ENCODE data around the gene SLC9A5. TPM values are rescaled to one million over a fixed set of nuclear protein-coding genes. Genes with fewer than 3 reads are reported as not detected.

SLC9A5 gene
- total RNA-seq, 1 donor: 0.63 TPM

GRCh38 chr16:67208154-67208896, 40.5 kb upstream of the SLC9A5 start:
- Histone ChIP-seq H3K27me3 (ENCODE audit: insufficient read depth, low read length) (no peaks in the 10 kb centered on the region), H3K4me3 (ENCODE audit: low read length) (no peak overlapping the region)

GRCh38 chr16:67209565-67209964, 39.2 kb upstream of the SLC9A5 start:
- no peaks in the 10 kb centered on the region for H3K4me1 ChIP-seq (ENCODE audit: insufficient read depth, low read length)
- H3K9me3 ChIP-seq (ENCODE audit: low read depth, low read length): no peaks in the 10 kb centered on the region
- no peak overlapping the region for H3K4me3 ChIP-seq (ENCODE audit: low read length)
- no peaks in the 10 kb centered on the region for H3K27me3 ChIP-seq (ENCODE audit: insufficient read depth, low read length)

More at GRCh38 chr16:67208154-67208896, 40.5 kb upstream of the SLC9A5 start:
- H3K9me3 ChIP-seq (ENCODE audit: low read depth, low read length): no peaks in the 10 kb centered on the region
- no peaks in the 10 kb centered on the region for H3K4me1 ChIP-seq (ENCODE audit: insufficient read depth, low read length)

DNA sequence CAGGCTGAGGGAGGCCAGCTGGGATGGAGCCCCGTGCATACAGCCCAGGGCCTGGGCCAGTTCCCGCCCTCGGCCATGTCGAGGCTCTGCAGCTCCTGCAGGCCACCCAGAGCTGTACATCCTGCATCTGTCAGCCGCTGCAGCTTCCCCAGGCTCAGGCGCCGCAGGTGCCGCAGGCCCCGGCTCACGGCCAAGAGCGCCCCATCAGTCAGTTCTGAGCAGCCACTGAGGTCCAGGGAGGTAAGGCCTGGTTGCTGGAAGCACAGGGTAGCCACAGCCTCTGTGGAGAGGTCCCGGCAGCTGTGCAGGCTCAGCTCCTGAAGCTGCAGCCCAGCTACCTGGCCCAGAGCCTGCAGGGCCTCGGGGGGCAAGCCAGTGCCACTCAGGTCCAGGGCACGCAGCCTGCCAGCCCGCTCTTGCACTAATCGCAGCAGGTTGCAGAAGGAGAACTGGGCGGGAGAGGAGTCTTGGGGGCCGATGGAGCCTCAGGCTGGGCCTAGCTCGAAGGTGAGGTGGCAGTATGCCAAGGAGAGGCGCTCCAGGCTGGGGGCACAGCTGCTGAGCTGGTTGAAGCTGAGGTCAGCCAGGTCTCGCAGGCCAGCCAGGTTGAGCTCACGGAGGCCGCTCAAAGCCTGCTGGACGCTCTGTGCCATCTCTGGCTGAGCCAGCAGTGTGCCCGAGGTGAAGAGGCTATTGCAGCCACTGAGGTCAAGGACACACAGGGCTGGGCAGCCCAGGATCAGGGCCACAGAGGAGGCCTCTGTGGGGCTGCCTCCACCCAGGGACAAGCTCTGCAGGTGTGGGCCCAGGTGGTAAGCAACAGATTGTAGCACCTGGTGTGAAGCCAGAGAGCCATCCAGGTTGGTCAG, 38.5 kb upstream of the SLC9A5 start:
- Histone ChIP-seq H3K27me3 (ENCODE audit: insufficient read depth, low read length) (no peaks in the 10 kb centered on the region), H3K4me3 (ENCODE audit: low read length) (no peak overlapping the region), H3K9me3 (ENCODE audit: low read depth, low read length) (no peaks in the 10 kb centered on the region)

GRCh38 chr16:67211674-67212073, 37.1 kb upstream of the SLC9A5 start:
- Histone ChIP-seq H3K27me3 (ENCODE audit: insufficient read depth, low read length) (no peaks in the 10 kb centered on the region), H3K4me3 (ENCODE audit: low read length) (no peak overlapping the region), H3K9me3 (ENCODE audit: low read depth, low read length) (no peaks in the 10 kb centered on the region), H3K4me1 (ENCODE audit: insufficient read depth, low read length) (peaks cover 4% of the 10 kb centered on the region)

More for the DNA sequence above, 38.5 kb upstream of the SLC9A5 start:
- H3K4me1 ChIP-seq (ENCODE audit: insufficient read depth, low read length): no peaks in the 10 kb centered on the region

GRCh38 chr16:67212766-67213165, 36.0 kb upstream of the SLC9A5 start:
- Histone ChIP-seq H3K27me3 (ENCODE audit: insufficient read depth, low read length) (no peaks in the 10 kb centered on the region), H3K9me3 (ENCODE audit: low read depth, low read length) (no peaks in the 10 kb centered on the region)

DNA sequence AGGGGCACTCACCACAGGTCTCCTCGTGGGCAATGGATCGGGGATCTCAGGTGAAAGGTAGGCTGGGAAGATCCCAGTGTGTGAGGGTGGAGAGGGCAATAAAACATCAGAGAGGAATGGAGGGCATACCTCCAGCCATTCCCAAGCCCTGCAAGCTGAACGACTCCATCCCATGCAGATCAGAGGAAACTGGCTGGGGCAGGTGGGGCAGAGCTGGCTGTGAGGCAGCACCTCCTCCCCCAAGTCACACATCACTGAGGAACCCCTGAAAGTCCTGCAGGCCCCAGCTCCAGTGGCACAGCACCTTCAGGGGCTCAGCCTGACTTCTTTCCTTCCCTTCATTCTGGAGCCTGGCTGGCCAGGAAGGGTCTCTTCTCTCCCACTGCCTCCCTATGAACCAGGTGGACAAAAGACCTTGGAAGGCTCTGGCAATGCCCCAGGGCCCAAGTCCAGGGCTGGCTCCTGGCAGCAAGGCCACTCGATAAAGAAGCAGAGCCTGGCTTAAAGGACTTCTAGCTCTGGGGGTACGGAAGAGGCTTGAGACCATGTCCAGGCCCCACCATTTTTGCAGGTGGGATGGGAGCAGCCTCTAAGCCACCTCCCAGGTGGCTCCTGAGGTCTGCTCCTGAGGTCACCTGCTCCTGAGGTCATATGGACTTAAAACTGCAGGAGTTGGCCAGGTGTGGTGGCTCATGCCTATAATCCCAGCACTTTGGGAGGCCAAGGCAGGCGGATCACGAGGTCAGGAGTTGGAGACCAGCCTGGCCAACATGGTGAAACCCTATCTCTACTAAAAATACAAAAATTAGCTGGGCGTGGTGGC, 35.4 kb upstream of the SLC9A5 start:
- no peaks in the 10 kb centered on the region for H3K27me3 ChIP-seq (ENCODE audit: insufficient read depth, low read length)
- no peaks in the 10 kb centered on the region for H3K9me3 ChIP-seq (ENCODE audit: low read depth, low read length)
- H3K4me3 ChIP-seq (ENCODE audit: low read length): no peak overlapping the region
- H3K4me1 ChIP-seq (ENCODE audit: insufficient read depth, low read length): peaks cover 18% of the 10 kb centered on the region

More at GRCh38 chr16:67212766-67213165, 36.0 kb upstream of the SLC9A5 start:
- Histone ChIP-seq H3K4me3 (ENCODE audit: low read length) (no peak overlapping the region), H3K4me1 (ENCODE audit: insufficient read depth, low read length) (peaks cover 15% of the 10 kb centered on the region)

DNA sequence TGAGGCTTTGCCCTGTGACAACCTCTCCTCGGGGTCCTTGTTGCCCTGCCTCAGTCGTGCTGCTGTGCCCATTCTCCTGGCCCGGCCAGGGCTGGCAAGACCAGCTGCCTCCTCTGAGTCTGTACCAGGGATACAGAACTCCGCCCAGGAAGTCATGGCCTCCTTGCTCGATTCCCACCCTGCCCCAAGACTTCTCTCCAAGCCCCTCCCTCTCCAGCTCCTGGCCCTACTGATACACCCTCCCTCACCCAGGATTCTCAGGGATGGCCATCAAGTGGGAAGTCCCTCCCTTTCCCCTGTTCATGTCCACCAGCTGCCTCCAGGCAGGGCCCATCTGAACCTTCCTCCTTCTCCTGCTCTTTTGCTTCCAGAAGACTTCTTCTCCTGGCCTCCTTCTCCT, 33.1 kb upstream of the SLC9A5 start:
- peaks cover 18% of the 10 kb centered on the region for H3K4me1 ChIP-seq (ENCODE audit: insufficient read depth, low read length)

GRCh38 chr16:67216612-67217490, 31.9 kb upstream of the SLC9A5 start:
- Histone ChIP-seq H3K4me3 (ENCODE audit: low read length) (no peak overlapping the region), H3K27me3 (ENCODE audit: insufficient read depth, low read length) (no peaks in the 10 kb centered on the region), H3K9me3 (ENCODE audit: low read depth, low read length) (no peaks in the 10 kb centered on the region), H3K4me1 (ENCODE audit: insufficient read depth, low read length) (peaks cover 18% of the 10 kb centered on the region)

More for the DNA sequence above, 33.1 kb upstream of the SLC9A5 start:
- no peaks in the 10 kb centered on the region for H3K27me3 ChIP-seq (ENCODE audit: insufficient read depth, low read length)
- H3K4me3 ChIP-seq (ENCODE audit: low read length): no peak overlapping the region
- H3K9me3 ChIP-seq (ENCODE audit: low read depth, low read length): no peaks in the 10 kb centered on the region

DNA sequence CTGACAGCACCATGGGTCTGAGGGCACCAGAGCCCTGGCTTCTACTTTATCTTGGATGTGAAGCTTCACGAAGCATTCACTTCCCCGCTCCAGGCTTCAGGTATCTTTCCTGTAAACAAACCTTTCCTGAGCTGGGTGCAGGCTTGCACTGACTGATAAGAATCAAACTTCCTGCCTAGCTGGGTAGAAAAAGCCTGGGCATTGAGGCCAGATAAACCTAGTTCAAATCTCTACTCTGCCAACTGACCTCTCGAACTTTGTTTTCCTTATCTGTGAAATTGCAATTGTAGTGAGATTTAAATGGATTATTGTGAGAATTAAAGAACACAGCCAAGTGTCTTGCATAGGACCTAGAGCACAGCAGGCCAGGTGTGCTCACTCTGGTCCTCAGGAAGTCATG, 24.8 kb upstream of the SLC9A5 start:
- peaks cover 27% of the 10 kb centered on the region for H3K4me1 ChIP-seq (ENCODE audit: insufficient read depth, low read length)
- no peaks in the 10 kb centered on the region for H3K9me3 ChIP-seq (ENCODE audit: low read depth, low read length)
- H3K4me3 ChIP-seq (ENCODE audit: low read length): no peak overlapping the region
- no peaks in the 10 kb centered on the region for H3K27me3 ChIP-seq (ENCODE audit: insufficient read depth, low read length)

- H3K9me3 ChIP-seq (ENCODE audit: low read depth, low read length): no peaks in the 10 kb centered on the region
- no peaks in the 10 kb centered on the region for H3K27me3 ChIP-seq (ENCODE audit: insufficient read depth, low read length)
Measured at GRCh38 chr16:67226295-67226803, 22.4 kb upstream of the SLC9A5 start.

DNA sequence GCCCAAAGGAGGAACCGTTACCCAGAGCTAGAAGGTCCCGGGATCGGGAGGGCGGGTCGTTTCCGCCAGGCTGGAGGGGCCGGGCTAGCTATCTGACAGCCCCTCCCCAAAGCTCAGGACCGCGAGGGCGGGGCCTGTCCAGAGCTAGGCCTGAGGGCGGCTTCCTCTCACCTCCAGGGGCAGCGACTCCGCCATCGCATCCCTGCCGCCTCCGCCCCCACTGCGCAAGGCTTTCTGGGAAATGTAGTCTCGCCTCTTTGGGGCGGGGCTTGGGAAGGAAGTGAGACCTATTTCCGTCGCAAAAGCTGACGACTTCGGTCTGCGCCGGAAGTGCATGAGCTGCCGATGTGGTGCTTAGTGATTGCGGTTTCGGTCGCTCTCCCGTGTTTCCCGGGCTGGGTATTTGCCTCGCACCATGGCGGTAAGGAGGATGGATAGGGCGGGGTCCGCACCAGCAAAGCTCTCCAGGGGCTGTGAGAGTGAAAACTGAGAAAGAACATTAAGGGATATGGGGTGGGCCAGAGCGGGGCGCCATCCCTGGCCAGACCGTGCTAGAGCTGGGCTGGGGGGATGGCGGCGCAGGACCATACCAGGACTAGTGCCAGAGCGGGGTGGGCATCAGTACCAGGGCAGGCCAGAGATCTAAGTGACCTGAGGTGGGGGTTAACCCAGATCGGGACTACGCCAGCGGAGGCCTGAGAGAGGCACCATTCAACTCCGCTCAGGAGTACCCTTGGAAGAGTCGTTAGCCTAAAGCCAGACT, 21.8 kb upstream of the SLC9A5 start, which contains the start of gene TMEM208:
Gene TMEM208, plus strand, starts transcription at position 327 of the 763 bp plus-strand sequence. Its CDS starts 89 bp downstream, at position 416.
- H3K4me1 ChIP-seq (ENCODE audit: insufficient read depth, low read length): peaks cover 27% of the 10 kb centered on the region
- H3K4me3 ChIP-seq (ENCODE audit: low read length): peak within 1 kb of the TSS; percentile 68
- no peaks in the 10 kb centered on the region for H3K27me3 ChIP-seq (ENCODE audit: insufficient read depth, low read length)
- H3K9me3 ChIP-seq (ENCODE audit: low read depth, low read length): no peaks in the 10 kb centered on the region

More at GRCh38 chr16:67226295-67226803, 22.4 kb upstream of the SLC9A5 start:
- peaks cover 27% of the 10 kb centered on the region for H3K4me1 ChIP-seq (ENCODE audit: insufficient read depth, low read length)
- H3K4me3 ChIP-seq (ENCODE audit: low read length): peak overlapping the region; percentile 68

DNA sequence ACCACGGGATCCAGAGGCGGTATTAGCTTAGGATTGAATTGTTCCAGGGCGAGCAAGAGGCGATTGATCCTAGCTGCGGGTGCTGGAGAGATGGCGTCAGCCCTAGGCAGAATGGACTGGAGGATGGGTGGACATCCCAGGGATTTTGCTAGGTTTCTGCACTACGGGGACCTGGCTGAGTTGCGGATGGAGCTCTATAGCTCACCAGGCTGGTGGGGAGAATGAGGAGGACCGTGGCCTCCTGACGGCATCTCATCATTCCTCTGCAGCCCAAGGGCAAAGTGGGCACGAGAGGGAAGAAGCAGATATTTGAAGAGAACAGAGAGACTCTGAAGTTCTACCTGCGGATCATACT, 21.2 kb upstream of the SLC9A5 start:
- Histone ChIP-seq H3K4me1 (ENCODE audit: insufficient read depth, low read length) (peaks cover 27% of the 10 kb centered on the region), H3K27me3 (ENCODE audit: insufficient read depth, low read length) (no peaks in the 10 kb centered on the region), H3K4me3 (ENCODE audit: low read length) (peak overlapping the region; percentile 68), H3K9me3 (ENCODE audit: low read depth, low read length) (no peaks in the 10 kb centered on the region)

GRCh38 chr16:67228034-67228785, 20.6 kb upstream of the SLC9A5 start:
- Histone ChIP-seq H3K4me1 (ENCODE audit: insufficient read depth, low read length) (peaks cover 27% of the 10 kb centered on the region), H3K9me3 (ENCODE audit: low read depth, low read length) (no peaks in the 10 kb centered on the region), H3K4me3 (ENCODE audit: low read length) (no peak overlapping the region), H3K27me3 (ENCODE audit: insufficient read depth, low read length) (no peaks in the 10 kb centered on the region)

Measured in mononuclear cell (primary cell).